NCI-H82 treated with DMSO at 0.1 percent for 48 hours (cell line): ENCODE measurements around the gene POU6F1.
A peak's percentile ranks its signal among the peaks of the same experiment; 100 is the strongest.

ENCODE experiments used
- DNase-seq: peaks from one replicate; lab custom pipeline; 2025; ENCODE audit not compliant: unreplicated experiment; lab: John Stamatoyannopoulos, UW

Gene POU6F1

DNA sequence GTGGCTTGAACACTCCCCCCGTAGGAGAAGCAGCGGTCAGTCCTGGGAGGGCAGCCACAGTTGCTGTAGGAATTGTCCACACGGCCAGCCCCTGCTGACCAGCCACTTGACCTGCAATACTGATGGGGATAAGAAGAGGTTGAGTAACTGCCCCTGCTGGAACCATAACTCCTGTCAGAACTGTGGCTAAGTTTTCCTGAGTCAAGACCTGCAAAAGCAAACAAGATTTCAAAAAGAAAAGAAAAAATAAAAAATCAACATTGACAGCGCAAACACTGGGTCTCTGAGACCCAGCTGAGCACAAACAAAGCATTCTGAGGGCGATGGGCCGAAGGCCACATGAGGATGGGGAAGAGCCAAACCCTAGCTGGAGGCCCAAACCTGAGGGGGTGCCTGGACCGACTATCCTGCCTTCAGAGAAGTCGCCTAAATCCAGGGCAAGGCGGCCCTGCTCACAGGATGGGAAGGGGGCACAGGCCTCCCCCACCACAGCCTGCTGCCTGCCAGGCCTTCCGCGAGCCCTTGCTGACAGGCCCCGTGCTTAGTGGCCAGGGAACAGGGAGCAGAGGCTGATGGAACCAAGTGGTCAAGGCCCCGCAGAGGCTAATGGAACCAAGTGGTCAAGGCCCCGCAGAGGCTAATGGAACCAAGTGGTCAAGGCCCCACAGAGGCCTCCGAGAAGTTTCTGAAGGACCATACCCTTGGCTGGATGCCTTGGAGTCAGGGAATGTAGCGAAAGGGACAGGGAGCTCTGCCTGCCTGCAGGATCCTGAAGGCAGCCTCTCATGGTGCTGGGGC, 19.1 kb downstream of the POU6F1 start:
- no peak for DNase-seq

DNA sequence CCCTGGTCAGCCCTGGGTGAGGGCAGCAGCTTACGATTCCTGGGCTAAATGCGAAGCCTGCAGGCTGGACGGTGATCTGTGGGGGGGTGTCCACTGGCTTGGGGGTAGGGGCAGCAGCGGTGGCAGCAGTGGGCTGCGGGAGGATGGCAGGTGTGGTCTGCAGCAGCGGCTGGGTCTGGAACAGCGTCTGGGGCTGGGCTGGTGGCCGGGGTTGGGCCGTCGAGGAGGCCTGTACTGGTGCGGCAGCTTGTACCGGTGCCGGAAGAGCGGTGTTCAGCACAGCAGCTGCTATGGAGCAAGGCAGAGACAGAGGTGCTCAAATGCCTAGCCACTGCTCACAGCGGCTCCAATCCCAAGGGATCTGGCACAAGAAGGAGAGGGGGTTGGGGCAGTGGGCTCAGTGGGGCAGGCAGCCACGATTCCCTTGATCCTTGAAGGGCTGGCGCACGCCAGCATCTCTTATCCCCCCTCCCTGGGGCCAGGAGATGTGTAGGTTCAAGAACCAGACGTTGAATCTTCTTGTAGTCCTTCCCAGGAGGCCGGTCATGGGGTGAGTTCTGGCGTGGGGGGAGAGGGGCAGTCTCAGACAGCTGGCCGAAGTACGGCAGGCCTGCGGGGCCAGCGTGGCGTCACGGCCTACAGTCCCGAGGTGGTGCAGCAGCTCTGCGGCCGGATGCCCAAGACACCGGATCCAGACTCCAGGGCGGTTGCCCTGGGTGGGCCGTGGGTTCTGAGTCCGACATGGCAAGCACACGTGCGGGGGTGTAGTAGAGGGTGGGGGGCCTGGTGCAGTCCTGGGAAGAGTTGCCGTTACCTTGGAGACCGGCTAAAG, 19.9 kb downstream of the POU6F1 start:
- DNase-seq: no peak

DNA sequence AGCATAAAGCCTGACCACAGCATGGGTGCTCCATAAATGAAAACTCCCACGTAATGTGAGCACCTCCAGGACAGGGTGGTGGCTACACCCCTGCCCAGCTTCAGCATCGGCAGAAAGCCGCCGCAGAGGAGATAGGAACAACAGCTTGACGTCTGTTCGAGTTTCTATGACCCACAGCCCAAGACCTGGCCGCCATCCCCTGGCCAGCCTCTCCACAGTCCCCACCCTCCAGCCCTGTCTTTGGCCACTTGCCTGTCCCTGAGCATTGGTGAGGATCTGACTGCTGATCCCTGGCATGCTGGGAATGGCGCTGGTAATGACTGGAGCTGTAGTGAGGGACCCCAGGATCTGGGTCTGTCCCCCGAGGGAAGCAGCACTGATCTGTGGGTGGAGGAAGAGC, 21.3 kb downstream of the POU6F1 start:
- DNase-seq: no peak

DNA sequence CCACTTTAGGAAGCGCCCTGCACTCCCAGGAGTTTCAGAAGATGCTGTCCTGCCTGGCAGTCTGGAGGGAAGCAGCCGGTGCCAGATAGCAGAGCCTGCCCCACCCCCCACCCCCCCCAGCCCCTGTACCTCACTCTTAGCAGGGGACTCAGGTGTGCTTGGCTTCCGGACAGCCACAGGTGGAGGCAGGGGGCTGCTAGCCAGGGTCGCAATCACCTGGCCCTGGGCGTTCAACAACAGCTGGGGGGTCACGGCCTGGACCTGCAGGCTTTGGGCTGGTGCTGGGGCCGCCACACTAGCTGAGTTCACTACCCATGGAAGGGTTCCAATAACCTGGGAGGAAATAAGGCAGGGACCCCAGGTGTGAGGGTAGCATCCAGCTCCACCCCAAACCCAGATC, 22.0 kb downstream of the POU6F1 start:
- no peak for DNase-seq

DNA sequence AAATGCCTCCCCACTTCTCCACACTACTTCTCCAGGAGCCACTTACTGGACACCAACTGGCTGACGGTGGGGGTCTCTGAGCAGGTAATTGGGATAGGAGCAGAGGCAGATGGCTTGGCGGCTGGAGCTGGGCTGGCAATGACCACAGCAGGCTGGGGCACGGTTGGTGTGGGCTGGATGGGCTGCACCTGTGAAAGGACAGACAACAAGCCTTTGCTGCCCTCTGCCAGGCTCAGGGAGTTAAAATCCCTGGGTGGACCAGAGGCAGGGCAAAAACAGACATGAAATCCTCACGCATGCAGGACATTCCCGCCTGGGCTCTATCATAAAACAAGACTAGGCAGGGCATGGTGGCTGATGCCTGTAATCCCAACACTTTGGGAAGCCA, 25.6 kb downstream of the POU6F1 start:
- no peak for DNase-seq

DNA sequence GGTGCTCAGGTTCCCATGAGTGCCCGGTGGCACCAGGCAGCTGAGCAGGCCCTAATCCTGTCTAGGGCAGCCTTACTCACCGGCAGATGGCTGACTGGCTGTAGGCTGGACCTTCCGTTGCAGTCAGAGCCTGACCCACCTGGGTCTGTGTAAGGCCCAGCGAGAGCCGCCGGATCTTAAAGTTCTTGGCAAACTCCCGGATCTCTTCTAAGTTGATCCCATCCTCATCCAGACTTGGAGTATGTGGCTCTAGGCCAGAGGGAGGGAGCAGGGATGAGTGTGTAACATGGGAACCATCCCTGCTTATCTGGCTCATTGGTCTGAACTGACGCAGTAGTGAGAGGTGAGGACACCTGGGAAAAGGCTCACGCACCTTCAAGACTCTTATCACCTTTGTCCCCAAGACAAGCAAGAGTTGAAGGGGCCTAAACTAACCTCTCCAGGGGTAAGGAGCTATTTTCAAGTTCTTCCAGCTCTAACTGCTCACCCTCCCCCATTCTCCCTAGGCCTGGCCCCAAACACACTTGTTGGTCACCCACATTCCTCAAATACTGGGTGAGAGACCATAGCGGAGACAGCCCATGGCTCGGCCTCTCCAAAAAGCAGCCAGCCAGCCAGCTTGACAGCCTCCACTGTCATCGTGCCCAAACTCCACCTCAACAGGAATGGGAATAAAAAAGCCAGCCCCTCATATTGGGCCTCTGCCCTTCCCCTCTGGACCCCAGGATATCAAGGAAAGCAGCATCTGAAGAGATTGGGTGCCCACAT, 26.2 kb downstream of the POU6F1 start:
- no peak for DNase-seq

DNA sequence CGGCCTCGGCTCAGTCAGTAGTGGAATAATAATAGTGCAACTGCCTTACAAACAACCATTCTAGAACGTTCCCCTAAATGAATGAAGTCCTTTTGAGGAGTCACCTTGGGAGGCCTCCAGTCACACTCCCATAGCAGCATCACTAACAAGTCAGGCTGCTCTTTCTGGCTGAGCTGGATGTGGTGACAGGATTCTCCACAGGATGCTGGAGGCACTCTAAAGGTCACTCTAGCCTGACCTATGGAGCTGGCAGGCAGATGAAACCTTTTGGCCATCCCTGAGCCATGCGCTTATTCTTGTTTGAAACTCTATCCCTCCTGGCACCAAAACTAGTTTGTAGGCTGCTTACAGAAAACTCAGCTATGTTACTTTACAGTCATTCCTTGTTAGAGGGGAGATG, 27.0 kb downstream of the POU6F1 start:
- no peak for DNase-seq

DNA sequence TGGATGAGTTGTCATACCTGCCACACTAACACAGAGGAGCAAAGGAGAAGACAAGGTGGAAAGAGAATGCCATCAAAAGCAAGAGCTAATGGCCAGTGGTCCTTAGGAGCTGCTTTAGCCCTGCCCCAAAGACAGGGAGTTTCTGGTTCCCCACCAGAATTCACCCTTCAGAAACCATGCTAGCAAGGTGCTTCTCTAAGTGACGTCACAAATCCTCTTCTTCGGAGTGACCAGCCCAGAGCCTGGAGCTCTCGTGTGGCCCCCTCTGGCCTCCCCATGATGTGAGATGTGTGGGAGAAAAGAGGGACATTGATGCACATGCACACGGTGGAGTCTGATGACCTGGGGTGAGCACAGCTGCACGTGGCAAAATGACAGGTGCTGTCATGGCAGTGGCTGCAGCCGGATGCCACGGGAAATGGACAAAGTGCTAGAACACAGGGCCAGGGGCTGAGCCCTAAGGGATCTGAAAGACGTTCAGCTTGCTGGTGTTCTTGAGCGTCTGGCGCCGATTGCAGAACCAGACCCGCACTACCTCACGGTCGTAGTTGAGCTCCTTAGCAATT, 28.0 kb downstream of the POU6F1 start:
- DNase-seq: no peak

DNA sequence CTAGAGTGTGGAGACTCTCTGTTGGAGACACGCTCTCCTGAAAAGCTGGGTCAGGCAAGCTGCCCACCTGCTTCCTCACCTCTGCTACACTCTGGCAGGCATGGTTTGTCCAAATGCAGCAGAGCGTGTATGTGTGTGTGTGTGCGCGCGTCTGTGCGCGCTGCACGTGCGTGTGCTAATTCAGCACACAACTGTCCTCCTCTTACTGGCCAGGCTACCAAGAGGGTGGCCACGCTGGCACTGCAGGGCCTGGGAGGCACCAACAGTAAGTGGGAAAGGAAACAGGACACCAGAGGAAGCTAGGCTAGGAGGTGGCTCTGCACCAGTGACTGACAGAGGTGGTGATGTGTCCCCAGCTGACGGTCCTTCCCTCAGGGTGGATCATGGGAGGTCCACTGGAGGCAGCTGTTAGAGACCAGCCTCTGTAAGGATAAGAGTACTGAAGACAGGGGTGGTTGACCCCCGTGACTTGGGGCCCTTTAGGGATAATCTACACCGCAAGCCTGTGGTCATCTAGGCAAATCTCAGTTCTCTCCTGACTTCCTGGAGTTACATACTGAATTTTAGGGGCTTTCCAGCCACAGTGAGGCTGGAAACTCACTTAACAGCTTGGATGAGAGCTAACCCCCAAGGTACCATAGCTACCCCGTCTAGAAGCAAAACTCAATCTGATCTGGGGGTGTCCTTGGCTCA, 29.4 kb downstream of the POU6F1 start:
- DNase-seq: no peak

DNA sequence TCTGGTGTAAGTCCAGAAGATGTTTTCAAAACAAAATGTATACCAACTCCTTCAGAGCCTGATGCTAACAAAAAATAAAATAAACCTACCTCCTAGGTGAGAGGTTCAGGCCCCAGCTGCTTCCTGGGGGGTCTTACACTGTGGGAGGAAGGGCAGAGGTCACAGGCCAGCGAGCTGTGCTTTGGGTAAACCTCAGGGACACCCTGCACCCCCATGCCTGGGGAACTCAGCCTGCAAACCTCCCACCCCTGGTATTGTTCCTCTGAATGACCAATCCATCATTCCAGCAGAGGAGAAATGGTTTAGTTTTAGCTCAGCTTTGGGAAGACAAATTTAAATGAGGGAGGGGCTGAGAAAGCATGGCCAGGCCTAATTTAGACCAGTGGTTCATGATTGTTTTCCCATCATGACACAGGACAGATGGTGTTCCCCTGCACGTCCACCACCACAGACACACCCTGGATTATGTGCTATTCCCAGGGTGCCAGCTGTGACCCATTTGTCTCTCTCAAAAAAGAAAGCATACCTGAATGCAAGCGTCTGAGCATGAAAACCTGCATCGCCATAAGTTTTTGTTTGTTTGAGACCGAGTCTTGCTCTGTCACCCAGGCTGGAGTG, 30.4 kb downstream of the POU6F1 start:
- DNase-seq: peak; percentile 64

DNA sequence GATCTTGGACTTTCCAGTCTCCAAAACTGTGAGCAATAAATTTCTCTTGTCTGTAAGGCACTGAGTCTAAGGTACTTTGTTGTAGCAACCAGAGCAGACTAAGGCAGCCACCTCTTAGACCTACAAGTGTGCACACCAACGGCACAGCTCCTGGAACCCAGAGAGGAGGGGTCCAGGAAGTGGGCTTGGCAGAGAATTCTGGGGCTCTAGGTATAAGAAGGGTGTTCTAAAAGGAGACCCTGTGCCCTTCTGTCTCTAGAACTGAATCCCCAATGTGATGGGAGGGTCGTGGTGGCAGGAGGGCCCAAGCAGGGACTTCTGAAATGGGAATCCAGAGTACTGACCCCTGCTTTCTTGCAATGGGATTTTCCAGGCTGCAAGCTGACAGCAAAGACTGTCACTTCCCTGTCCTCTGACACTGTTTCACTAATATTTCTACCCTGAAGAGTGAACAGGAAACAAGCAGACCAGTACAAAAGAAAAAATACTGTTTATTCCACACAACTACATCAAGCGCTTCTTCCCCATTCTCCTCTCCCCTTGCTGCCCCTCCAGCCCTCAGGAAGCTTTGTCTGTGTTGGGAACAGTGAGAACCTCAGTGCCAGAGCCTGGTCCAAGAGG, 31.3 kb downstream of the POU6F1 start:
- DNase-seq: peak; percentile 36

DNA sequence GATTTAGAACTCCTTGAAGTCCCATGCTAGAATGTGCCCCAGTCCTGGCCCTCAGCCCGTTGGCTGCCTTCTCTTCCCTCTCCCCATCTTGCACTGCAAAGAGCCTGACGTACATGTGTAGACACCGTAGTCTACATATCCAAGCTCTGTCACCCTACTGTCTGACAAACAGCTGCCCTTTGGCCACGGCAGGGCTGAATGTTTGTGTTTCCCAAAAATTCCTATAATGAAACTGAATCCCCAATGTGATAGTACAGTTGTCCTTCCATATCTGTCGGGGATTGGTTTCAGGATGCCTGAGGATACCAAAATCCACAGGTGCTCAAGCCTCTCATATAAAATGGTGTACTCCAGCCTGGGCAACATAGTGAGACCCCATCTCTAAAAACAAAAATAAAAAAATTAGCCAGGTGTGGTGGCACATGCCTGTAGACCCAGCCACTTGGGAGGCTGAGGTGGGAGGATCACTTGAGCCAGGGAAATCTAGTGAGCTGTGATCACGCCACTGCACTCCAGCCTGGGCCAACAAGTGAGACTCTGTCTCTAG, 32.6 kb downstream of the POU6F1 start:
- no peak for DNase-seq

DNA sequence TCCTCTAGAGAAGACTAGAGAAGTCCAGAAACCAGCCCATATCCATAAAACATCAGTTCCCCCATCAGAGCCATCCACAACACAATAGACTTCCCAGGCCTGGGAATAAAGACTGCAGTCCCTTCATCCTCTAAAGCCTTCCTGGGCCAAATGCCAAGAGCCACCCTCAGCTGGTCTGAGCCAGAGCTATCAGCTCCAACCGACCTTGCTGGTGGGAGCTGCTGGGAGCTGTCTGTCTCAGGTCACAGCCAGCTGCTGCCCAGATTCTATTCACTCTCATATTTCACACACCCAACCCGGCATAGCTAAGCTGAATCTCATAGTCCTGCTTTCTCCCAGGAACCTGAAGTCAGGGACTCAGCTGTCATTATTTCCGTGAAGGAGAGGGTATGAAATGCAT, 34.0 kb downstream of the POU6F1 start:
- peak; percentile 91 for DNase-seq

DNA sequence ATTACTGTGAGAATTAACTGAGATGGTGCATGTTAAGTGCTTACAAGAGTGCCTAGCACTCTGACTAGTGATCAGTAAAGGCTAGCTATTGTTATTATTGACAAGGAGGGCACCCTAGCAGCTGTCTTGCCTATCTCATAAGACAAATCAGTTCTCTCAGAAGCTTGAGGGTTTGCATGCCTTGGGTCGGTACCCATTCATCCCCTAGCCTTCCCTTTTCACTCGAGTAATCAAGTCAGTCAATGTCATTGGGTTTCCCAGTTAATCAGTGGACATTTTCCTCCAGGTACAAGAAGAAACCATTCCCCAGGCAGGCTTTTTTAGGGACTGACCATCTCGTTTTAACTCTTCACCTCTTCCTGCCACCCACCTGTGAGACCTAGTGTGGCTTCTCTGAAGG, 34.5 kb downstream of the POU6F1 start:
- DNase-seq: no peak

DNA sequence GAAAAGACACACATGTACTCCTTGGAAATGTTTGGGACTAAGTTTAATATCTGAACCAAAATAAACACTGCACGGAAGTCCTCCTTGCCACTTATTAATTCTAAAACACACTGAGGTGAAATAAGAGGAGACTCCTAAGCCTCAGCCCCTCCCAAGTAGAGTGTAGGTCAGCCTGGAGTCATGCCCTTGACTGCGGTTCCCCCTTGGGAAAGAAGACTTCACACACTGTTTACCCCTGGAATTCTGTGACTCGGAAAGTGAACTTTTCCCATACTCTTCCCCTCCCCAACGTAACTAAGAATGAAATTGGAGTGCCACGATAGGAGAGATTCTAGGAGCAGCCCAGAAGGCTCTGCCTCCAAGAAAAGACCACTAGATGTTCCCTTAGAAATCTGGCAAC, 36.3 kb downstream of the POU6F1 start:
- no peak for DNase-seq

DNA sequence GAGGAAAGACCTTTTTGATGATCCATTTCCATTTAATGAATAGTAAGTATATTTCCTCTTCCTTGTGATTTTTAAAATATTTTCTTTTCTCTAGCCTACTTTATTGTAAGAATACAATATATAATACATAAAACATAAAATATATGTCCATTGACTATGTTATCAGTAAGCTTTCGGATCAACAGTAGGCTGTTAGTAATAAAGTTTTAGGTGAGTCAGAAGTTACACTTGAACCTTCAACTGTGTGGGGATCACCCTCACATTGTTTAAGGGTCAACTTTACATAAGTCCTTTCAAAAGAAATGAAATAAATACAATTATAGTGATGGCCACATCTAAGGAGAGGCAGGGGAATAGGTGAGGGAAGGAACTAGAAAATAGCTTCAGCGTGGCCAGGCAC, 40.0 kb downstream of the POU6F1 start:
- DNase-seq: no peak

DNA sequence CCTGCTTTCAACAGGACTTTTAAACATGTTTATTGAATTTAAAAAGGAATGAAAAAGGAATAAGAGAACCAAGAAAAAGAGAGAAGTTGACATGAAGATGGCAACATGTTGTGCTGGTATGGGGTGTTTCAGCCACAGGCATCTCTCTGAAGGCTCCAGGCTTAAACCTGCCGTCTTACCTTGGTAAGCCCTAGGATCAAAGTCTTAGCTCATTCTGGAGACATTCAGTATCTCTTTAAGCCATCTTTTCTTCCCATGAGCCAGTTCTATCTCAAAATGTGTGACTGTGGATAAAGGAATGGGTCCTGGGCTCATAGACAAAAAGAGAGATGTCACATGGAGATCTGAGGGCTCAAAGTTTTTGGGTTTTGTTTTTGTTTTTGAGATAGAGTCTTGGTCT, 43.4 kb downstream of the POU6F1 start:
- no peak for DNase-seq

DNA sequence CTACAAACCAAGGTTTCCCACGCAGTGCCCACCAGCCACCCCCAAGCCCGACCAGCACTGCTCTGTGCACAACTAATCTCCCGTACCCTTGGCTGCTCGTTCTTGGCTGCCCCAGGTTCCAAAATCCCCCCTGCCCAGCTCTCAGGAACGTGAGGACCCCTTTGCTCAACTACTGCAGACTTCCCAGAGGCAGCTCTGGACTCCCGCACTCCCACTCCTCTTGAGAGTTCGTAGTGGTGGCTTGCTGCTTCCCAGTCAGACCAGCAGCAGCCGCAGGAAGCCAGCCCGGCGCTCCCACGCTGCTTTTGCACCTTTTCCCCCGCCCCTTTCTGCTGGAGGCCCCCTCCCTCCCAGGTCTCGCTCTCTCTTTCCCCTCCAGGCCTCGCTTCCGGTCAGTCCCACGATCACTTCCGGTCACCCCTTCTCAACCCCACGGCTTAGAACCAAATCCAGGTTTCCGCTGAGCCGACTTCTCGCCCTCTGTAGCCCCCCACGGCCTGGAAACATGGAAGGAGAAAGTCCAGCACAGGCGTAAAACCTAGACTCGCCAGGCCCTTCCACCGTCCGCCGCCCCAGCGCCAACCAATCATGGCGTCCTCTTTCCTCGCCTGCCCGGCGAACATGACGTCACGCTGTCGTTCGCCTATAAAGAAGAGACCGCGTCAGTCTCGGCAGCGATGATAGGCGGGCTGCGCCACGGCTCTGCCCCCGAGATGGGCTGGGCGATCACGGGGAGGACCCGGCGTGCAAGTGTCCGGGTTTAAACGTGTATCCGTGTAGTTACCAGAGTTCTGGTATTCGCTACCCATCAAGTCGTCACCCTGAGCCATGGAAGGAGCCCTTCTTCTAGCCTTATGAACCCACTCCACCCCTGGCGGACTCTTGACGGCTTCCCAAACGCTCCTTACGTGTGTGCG, 45.1 kb downstream of the POU6F1 start, which contains the start of gene TFCP2:
Gene TFCP2 (minus strand): TSS at position 621 of the 917 bp plus-strand sequence. CDS start 713 bp downstream, outside the sequence.
- peak; percentile 90 for DNase-seq
